ENCODE data around the gene USB1.
A peak's percentile ranks its signal among the peaks of the same experiment; 100 is the strongest.

The USB1 gene

DNA sequence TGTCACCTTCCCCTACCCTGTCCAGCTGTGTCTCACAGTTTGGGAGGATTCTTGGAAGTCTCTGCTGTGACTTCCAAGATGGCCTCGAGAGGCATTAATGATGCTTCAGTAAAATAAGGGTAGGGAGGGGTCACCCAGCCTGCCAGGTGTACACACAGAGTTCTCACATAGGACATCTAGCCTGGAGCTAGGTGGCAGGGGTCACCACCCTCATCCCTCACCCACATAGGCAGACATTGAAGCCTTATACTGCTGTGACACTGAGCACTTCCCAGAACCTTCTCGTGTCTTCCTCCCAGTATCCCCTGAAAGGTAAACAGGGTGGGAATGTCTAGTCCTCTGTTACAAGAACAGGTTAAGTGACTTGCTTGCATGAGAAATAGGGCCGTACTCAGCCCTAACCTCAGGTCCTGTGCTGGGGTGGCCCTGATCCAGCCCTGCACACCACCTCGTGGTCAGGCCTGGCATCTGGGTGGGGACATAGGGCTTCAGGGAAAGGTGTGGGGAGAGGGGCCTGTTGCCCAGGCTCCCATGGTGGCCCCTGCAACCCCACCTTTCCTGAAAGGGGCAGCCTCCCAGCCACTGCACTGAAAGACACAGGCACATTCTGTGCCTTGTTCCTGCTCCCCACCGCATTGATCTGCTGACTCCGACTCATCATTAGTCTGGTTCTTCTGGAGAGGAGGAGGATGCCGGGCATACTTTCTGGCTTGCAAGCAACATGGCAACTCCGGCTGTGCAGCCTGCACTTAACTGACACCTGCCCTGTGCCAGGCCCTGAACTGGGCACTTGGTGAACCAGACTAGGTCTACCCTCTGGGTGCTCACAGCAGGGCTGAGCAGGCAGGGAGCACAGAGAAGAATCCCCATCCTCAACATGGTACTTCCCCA, 20.7 kb downstream of the USB1 start:
- Histone ChIP-seq H3K9ac (ENCODE audit: low read depth, low read length, poor library complexity) (no peak overlapping the region), H2BK5ac (ENCODE audit: low read length) (no peak overlapping the region), H3K4me2 (ENCODE audit: insufficient read depth, low read length, poor library complexity, severe bottlenecking) (no peak overlapping the region), H2AFZ (ENCODE audit: low read length) (no peak overlapping the region), H3K27me3 (ENCODE audit: control insufficient read depth in 3 of 3, insufficient read depth in 3 of 3, low read depth in 1 of 3, low read length in 3 of 3) (peaks cover 0 to 19% (median 19%) of the 10 kb centered on the region in 3 experiments), H4K8ac (ENCODE audit: low read depth, low read length) (no peak overlapping the region), H2BK15ac (ENCODE audit: low read length) (no peak overlapping the region), H3K18ac (ENCODE audit: low read length) (peak overlapping the region; percentile 32), H2AK5ac (ENCODE audit: low read depth, low read length) (no peak overlapping the region), H3K79me1 (ENCODE audit: low read depth, low read length) (no peaks in the 10 kb centered on the region), H2BK12ac (ENCODE audit: low read length) (no peak overlapping the region), H3K4me1 (ENCODE audit: control insufficient read depth in 2 of 2, insufficient read depth in 1 of 2, low read depth in 1 of 2, low read length in 2 of 2) (peaks cover 3 to 6% of the 10 kb centered on the region in 2 donors), H3K4me3 (ENCODE audit: low read length in 2 of 2) (no peak overlapping the region), H2BK120ac (ENCODE audit: low read depth, low read length) (no peak overlapping the region), H3K27ac (replicated peaks; ENCODE audit: low read length) (no peak overlapping the region), H3K14ac (ENCODE audit: low read length) (no peak overlapping the region), H3K36me3 (replicated peaks in 1 of 2; ENCODE audit: control insufficient read depth in 2 of 2, insufficient read depth in 2 of 2, low read length in 2 of 2) (peaks cover 6 to 13% of the 10 kb centered on the region in 2 donors), H3K9me3 (replicated peaks in 1 of 2; ENCODE audit: control insufficient read depth in 2 of 2, insufficient read depth in 1 of 2, low read depth in 1 of 2, low read length in 2 of 2) (no peaks in the 10 kb centered on the region), H4K91ac (ENCODE audit: low read depth, low read length, poor library complexity) (no peak overlapping the region), H3K4ac (ENCODE audit: low read length) (no peak overlapping the region), H3K23ac (ENCODE audit: low read depth, low read length, poor library complexity) (peak overlapping the region; percentile 48)
- no peak for DNase-seq (ENCODE audit: low spot score)
- WGBS, 2 donors (ENCODE audit: extremely low coverage in 2 of 2, insufficient read length in 2 of 2, insufficient replicate concordance in 1 of 2) = no CpG with 5 or more reads among the region's 8 CpGs

DNA sequence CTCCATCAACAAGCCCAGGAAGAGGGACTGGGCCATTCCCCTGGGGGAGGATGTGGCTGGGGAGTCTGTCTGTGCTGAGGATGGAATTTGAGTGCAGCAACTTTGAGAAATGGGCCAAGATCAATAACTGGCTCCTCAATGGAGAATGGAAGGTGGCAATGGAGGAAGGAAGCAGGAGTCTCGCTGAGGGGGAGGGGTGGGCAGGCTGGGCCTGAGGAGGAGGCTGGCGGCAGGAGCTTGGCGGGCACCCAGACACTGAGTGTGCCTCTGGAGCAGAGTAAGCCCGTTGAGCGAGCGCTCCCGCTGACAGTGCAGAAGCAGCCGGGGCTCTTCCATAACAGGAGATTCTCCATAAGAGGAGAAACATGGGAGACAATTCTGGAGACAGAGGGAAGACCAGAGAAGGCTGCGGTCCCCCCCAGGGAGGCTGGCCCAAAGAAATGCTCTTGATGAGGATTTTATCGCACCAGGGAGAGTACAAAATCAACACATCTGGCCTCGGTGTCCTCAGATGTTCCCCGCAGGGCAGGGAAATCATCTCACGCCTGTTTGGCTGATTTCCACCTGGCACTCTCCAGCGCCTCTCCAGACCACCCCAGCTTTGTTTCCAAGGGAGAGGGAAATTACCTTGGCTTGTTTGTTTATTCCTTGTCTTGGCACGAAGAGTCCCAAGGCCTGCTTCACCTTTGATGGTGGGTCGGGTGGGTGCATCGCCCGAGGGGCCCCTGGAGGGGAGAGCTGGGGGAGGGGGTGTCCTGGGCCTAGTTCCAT, 21.6 kb downstream of the USB1 start:
- H2BK12ac ChIP-seq (ENCODE audit: low read length) = no peak overlapping the region
- H2BK15ac ChIP-seq (ENCODE audit: low read length) = no peak overlapping the region
- no peak overlapping the region for H3K14ac ChIP-seq (ENCODE audit: low read length)
- DNase-seq (ENCODE audit: low spot score) = no peak
- no peak overlapping the region for H3K23ac ChIP-seq (ENCODE audit: low read depth, low read length, poor library complexity)
- H2BK5ac ChIP-seq (ENCODE audit: low read length) = no peak overlapping the region
- WGBS, 2 donors (ENCODE audit: extremely low coverage in 2 of 2, insufficient read length in 2 of 2, insufficient replicate concordance in 1 of 2) = no CpG with 5 or more reads among the region's 18 CpGs
- no peak overlapping the region for H2BK120ac ChIP-seq (ENCODE audit: low read depth, low read length)
- H4K91ac ChIP-seq (ENCODE audit: low read depth, low read length, poor library complexity) = no peak overlapping the region
- H3K27ac ChIP-seq (replicated peaks; ENCODE audit: low read length) = no peak overlapping the region
- H4K8ac ChIP-seq (ENCODE audit: low read depth, low read length) = no peak overlapping the region
- H3K18ac ChIP-seq (ENCODE audit: low read length) = no peak overlapping the region
- H3K4me2 ChIP-seq (ENCODE audit: insufficient read depth, low read length, poor library complexity, severe bottlenecking) = no peak overlapping the region
- peaks cover 4 to 10% of the 10 kb centered on the region in 2 donors for H3K4me1 ChIP-seq (ENCODE audit: control insufficient read depth in 2 of 2, insufficient read depth in 1 of 2, low read depth in 1 of 2, low read length in 2 of 2)
- no peak overlapping the region for H3K4me3 ChIP-seq (ENCODE audit: low read length in 2 of 2)
- H3K4ac ChIP-seq (ENCODE audit: low read length) = no peak overlapping the region
- peaks cover 6 to 9% of the 10 kb centered on the region in 2 donors for H3K36me3 ChIP-seq (replicated peaks in 1 of 2; ENCODE audit: control insufficient read depth in 2 of 2, insufficient read depth in 2 of 2, low read length in 2 of 2)
- H2AFZ ChIP-seq (ENCODE audit: low read length) = no peak overlapping the region
- peak overlapping the region; percentile 33 for H2AK5ac ChIP-seq (ENCODE audit: low read depth, low read length)
- no peaks in the 10 kb centered on the region for H3K9me3 ChIP-seq (replicated peaks in 1 of 2; ENCODE audit: control insufficient read depth in 2 of 2, insufficient read depth in 1 of 2, low read depth in 1 of 2, low read length in 2 of 2)
- H3K79me1 ChIP-seq (ENCODE audit: low read depth, low read length) = no peaks in the 10 kb centered on the region
- no peak overlapping the region for H3K9ac ChIP-seq (ENCODE audit: low read depth, low read length, poor library complexity)
- H3K27me3 ChIP-seq (ENCODE audit: control insufficient read depth in 3 of 3, insufficient read depth in 3 of 3, low read depth in 1 of 3, low read length in 3 of 3) = peaks cover 0 to 24% (median 19%) of the 10 kb centered on the region in 3 experiments

GRCh38 chr16:58024486-58025350, 23.5 kb downstream of the USB1 start:
- H4K8ac ChIP-seq (ENCODE audit: low read depth, low read length) = no peak overlapping the region
- peak overlapping the region; percentile 85 for H2BK12ac ChIP-seq (ENCODE audit: low read length)
- H3K4me2 ChIP-seq (ENCODE audit: insufficient read depth, low read length, poor library complexity, severe bottlenecking) = peak overlapping the region; percentile 99
- H2AK5ac ChIP-seq (ENCODE audit: low read depth, low read length) = peak overlapping the region; percentile 52
- DNase-seq (ENCODE audit: low spot score) = no peak
- H3K18ac ChIP-seq (ENCODE audit: low read length) = peak overlapping the region; percentile 67
- H3K9ac ChIP-seq (ENCODE audit: low read depth, low read length, poor library complexity) = no peak overlapping the region
- H3K14ac ChIP-seq (ENCODE audit: low read length) = no peak overlapping the region
- peaks cover 2% of the 10 kb centered on the region for H3K79me1 ChIP-seq (ENCODE audit: low read depth, low read length)
- no peak overlapping the region for H4K91ac ChIP-seq (ENCODE audit: low read depth, low read length, poor library complexity)
- no peak overlapping the region for H3K23ac ChIP-seq (ENCODE audit: low read depth, low read length, poor library complexity)
- no peak overlapping the region for H3K4ac ChIP-seq (ENCODE audit: low read length)
- peak overlapping the region; percentile 72 to 84 for H3K4me3 ChIP-seq (ENCODE audit: low read length in 2 of 2)
- WGBS, 2 donors (ENCODE audit: extremely low coverage in 2 of 2, insufficient read length in 2 of 2, insufficient replicate concordance in 1 of 2) = no CpG with 5 or more reads among the region's 57 CpGs
- H3K27ac ChIP-seq (replicated peaks; ENCODE audit: low read length) = no peak overlapping the region
- peaks cover 10 to 11% of the 10 kb centered on the region in 2 donors for H3K4me1 ChIP-seq (ENCODE audit: control insufficient read depth in 2 of 2, insufficient read depth in 1 of 2, low read depth in 1 of 2, low read length in 2 of 2)
- H2AFZ ChIP-seq (ENCODE audit: low read length) = peak overlapping the region; percentile 97
- H3K9me3 ChIP-seq (replicated peaks in 1 of 2; ENCODE audit: control insufficient read depth in 2 of 2, insufficient read depth in 1 of 2, low read depth in 1 of 2, low read length in 2 of 2) = no peaks in the 10 kb centered on the region
- no peak overlapping the region for H2BK5ac ChIP-seq (ENCODE audit: low read length)
- H2BK15ac ChIP-seq (ENCODE audit: low read length) = no peak overlapping the region
- H2BK120ac ChIP-seq (ENCODE audit: low read depth, low read length) = no peak overlapping the region
- H3K36me3 ChIP-seq (replicated peaks in 1 of 2; ENCODE audit: control insufficient read depth in 2 of 2, insufficient read depth in 2 of 2, low read length in 2 of 2) = peaks cover 0 to 2% of the 10 kb centered on the region in 2 donors
- peaks cover 0 to 24% (median 20%) of the 10 kb centered on the region in 3 experiments for H3K27me3 ChIP-seq (ENCODE audit: control insufficient read depth in 3 of 3, insufficient read depth in 3 of 3, low read depth in 1 of 3, low read length in 3 of 3)

Data from neuronal stem cell (in vitro differentiated cells).